Vagina (tissue), 2 donors: ENCODE data around the gene LPCAT1. TPM values are rescaled to one million over a fixed set of nuclear protein-coding genes. Genes with fewer than 3 reads are reported as not detected.

Source experiments
- DNase-seq, 2 donors: peaks; one replicate each; pipeline ENCODE4 v3.0.0-alpha.2; 2017; ENCODE audit errors: extremely low spot score in 2 of 2
- H3K27ac ChIP-seq: fragments of 200-600 bp; sonication (generic); one replicate; pipeline ENCODE4 v1.5.1; 2019
- H3K27me3 ChIP-seq: fragments of 200-600 bp; sonication (generic); one replicate; pipeline ENCODE4 v1.5.1; 2019
- H3K36me3 ChIP-seq, 2 donors: fragments of 200-600 bp; sonication (generic); one replicate each; pipeline ENCODE4 v1.5.1; 2017 to 2019
- H3K4me1 ChIP-seq: fragments of 200-600 bp; sonication (generic); one replicate; pipeline ENCODE4 v1.5.1; 2019
- H3K4me3 ChIP-seq, 2 donors: fragments of 200-600 bp; sonication (generic); 1 replicate in 1 of 2; 2 replicates in 1 of 2; pipeline ENCODE4 v1.5.1; 2016 to 2019
- H3K9me3 ChIP-seq: fragments of 200-600 bp; sonication (generic); one replicate; pipeline ENCODE4 v1.5.1; 2019
- POLR2A ChIP-seq, 2 donors: fragments of 450-650 bp; IDR thresholded peaks; one replicate each; pipeline ENCODE4 v1.6.1; 2017; ENCODE audit warnings: antibody characterized with exemption in 2 of 2, mild to moderate bottlenecking in 2 of 2, moderate library complexity in 2 of 2
- POLR2AphosphoS5 ChIP-seq, 2 donors: sonication (generic); formaldehyde crosslinking; IDR thresholded peaks; one replicate each; pipeline ENCODE4 v1.9.0; 2017; ENCODE audit warnings: antibody characterized with exemption in 2 of 2, mild to moderate bottlenecking in 2 of 2, low read depth in 1 of 2; ENCODE audit not compliant: insufficient read depth in 1 of 2
- intact Hi-C: fragments of 100-400 bp; cut with DNase I; formaldehyde crosslinking; loops from one replicate; pipeline ENCODE4 v1.15.1; 2023
- total RNA-seq: library from RNA; depleted of rRNA; stranded (reverse); fragments of >200 nt; gene quantifications from one replicate; pipeline ENCODE4 v1.2.3, GENCODE V29; 2016
- TF ChIP-seq, protein P1 (sequence below), 3 experiments: fragments of 450-650 bp in 2 of 3; fragments of 200-600 bp in 1 of 3; sonication (generic) in 1 of 3; IDR thresholded peaks; one replicate each; pipeline ENCODE4 v1.5.1; 2017 to 2019; ENCODE audit warnings: antibody characterized with exemption in 3 of 3, mild to moderate bottlenecking in 2 of 3, moderate library complexity in 2 of 3

The LPCAT1 gene
- total RNA-seq, 1 donor from 2014 or later, result 29.7 TPM

DNA sequence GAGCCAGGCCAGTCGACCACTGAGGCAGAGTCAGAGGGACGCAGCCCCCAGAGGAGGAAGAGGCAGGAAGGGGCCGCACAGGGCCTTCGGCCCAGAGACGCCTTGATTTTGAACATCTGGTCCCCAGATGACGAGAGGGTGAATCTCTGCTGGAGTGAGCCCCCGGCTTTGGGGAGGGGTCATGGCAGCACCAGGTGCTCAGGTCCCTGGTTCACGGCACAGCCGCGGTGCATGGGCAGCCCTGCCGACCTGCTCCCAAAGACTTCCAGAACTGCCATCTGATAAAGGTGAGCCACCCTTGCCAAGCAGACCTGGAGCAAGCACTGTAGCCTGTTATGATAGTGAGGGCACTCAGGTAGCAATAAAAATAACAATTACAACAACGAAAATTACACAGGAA, 29.8 kb downstream of the LPCAT1 start:
- Histone ChIP-seq H3K4me1 (peaks cover 12% of the 10 kb centered on the region), H3K4me3 (no peak overlapping the region), H3K27me3 (no peaks in the 10 kb centered on the region), H3K27ac (no peak overlapping the region), H3K36me3 (peaks cover 0 to 32% of the 10 kb centered on the region in 2 donors), H3K9me3 (no peaks in the 10 kb centered on the region)
- intact Hi-C loops, result no loop called here
- TF ChIP-seq POLR2AphosphoS5 (IDR thresholded peaks at IDR 0.05; ENCODE audit: insufficient read depth in 1 of 2, low read depth in 1 of 2), result no peak
- TF ChIP-seq, protein P1, sequence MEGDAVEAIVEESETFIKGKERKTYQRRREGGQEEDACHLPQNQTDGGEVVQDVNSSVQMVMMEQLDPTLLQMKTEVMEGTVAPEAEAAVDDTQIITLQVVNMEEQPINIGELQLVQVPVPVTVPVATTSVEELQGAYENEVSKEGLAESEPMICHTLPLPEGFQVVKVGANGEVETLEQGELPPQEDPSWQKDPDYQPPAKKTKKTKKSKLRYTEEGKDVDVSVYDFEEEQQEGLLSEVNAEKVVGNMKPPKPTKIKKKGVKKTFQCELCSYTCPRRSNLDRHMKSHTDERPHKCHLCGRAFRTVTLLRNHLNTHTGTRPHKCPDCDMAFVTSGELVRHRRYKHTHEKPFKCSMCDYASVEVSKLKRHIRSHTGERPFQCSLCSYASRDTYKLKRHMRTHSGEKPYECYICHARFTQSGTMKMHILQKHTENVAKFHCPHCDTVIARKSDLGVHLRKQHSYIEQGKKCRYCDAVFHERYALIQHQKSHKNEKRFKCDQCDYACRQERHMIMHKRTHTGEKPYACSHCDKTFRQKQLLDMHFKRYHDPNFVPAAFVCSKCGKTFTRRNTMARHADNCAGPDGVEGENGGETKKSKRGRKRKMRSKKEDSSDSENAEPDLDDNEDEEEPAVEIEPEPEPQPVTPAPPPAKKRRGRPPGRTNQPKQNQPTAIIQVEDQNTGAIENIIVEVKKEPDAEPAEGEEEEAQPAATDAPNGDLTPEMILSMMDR (IDR thresholded peaks at IDR 0.05), result no peak
- TF ChIP-seq POLR2A (IDR thresholded peaks at IDR 0.05), result no peak
- DNase-seq, result no peak

DNA sequence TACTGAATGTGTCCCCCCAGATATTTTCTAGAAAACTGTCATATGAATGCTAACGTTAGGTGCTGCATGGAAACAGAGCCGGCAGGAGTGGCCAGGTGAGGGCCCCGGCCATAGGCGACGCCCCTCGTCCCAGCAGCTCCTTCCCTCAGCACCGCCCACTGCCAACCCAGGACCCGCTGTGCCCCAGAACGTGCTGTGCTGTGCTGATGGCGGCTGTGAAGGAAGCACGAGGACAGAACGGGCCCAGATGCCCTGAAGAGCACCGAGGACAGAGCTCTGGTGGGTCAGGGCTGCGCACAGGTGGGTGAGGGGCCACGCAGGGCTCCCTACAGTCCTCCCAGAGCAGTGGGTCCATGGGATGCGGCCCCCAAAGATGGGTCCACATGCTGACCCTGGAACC, 30.3 kb downstream of the LPCAT1 start:
- Histone ChIP-seq H3K27me3 (no peaks in the 10 kb centered on the region), H3K4me1 (peaks cover 12% of the 10 kb centered on the region), H3K36me3 (peaks cover 0 to 32% of the 10 kb centered on the region in 2 donors), H3K27ac (no peak overlapping the region), H3K4me3 (no peak overlapping the region), H3K9me3 (no peaks in the 10 kb centered on the region)
- intact Hi-C loops, result no loop called here
- DNase-seq, result no peak
- TF ChIP-seq, protein P1 (IDR thresholded peaks at IDR 0.05), result no peak
- TF ChIP-seq POLR2AphosphoS5 (IDR thresholded peaks at IDR 0.05; ENCODE audit: insufficient read depth in 1 of 2, low read depth in 1 of 2) (no peak), POLR2A (IDR thresholded peaks at IDR 0.05) (no peak)

DNA sequence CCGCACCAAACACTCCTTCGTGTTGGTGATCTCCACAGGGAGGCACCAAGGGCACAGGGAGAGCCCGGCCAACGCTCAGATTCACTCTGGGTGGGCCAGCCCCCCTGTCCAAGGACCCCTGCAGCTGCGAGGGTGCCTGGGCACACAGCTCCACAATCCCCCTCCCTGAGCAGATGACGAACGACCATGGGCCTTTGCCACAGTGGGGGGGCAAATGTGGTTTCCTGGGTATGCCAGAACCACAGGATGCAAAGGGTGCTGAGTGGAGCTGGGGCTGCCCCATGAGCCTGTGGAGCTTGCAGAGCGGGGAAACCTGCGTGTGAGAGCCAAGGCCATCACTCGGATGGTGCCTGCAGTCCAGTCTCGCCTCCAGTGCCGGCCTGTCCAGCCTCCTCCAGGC, 31.0 kb downstream of the LPCAT1 start:
- no peak overlapping the region for H3K4me3 ChIP-seq
- peaks cover 0 to 32% of the 10 kb centered on the region in 2 donors for H3K36me3 ChIP-seq
- no peaks in the 10 kb centered on the region for H3K9me3 ChIP-seq
- intact Hi-C loops, result no loop called here
- TF ChIP-seq POLR2A (IDR thresholded peaks at IDR 0.05) (no peak), POLR2AphosphoS5 (IDR thresholded peaks at IDR 0.05; ENCODE audit: insufficient read depth in 1 of 2, low read depth in 1 of 2) (no peak)
- TF ChIP-seq, protein P1 (IDR thresholded peaks at IDR 0.05), result no peak
- no peaks in the 10 kb centered on the region for H3K27me3 ChIP-seq
- H3K4me1 ChIP-seq, result peaks cover 7% of the 10 kb centered on the region
- H3K27ac ChIP-seq, result no peak overlapping the region
- no peak for DNase-seq

DNA sequence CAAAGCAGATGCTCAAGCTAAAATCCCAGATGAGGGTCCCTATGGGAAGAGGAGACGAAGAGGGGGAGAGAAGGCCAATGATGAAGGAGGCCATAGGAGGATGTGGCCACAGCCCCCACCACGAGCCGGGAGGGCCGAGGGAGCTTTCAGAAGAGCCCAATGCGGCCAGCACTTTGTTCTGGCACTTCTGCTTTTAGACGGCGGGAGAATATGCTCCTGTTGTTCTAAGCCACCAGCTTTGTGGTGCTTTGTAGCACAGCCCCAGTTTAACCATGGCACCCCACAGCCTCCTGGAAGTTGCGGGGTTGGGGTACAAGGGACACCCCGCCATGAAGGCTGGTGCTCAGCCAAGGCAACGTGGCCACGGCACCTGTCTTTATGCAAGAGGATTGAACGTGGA, 33.4 kb downstream of the LPCAT1 start:
- TF ChIP-seq POLR2A (IDR thresholded peaks at IDR 0.05) (no peak), POLR2AphosphoS5 (IDR thresholded peaks at IDR 0.05; ENCODE audit: insufficient read depth in 1 of 2, low read depth in 1 of 2) (no peak)
- TF ChIP-seq, protein P1 (IDR thresholded peaks at IDR 0.05), result no peak
- no peaks in the 10 kb centered on the region for H3K27me3 ChIP-seq
- no peaks in the 10 kb centered on the region for H3K4me1 ChIP-seq
- H3K9me3 ChIP-seq, result no peaks in the 10 kb centered on the region
- H3K4me3 ChIP-seq, result no peak overlapping the region
- peaks cover 0 to 46% of the 10 kb centered on the region in 2 donors for H3K36me3 ChIP-seq
- peak overlapping the region; percentile 15 for H3K27ac ChIP-seq
- intact Hi-C loops, result no loop called here
- no peak for DNase-seq

DNA sequence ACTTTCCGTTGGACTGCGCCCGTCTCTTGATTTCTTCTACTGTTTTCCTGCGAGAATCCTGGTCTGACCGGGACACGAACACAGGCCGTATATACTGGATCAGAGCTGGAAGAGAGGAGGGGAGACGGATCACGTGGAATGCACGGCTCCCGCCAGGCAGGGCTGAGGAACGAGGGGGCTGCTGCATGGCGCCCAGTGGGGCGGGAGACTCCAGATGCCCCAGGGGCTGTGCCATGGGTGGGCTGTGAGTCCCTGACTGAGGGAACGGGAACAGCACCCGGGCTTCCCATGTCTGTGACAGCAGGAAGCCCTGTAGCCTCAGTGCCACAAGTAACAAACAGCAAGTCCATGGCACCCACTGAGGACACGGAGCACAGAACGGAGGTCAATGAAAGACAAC, 34.0 kb downstream of the LPCAT1 start:
- intact Hi-C loops, result no loop called here
- Histone ChIP-seq H3K4me3 (no peak overlapping the region), H3K9me3 (no peaks in the 10 kb centered on the region), H3K27ac (peak overlapping the region; percentile 15), H3K4me1 (no peaks in the 10 kb centered on the region), H3K27me3 (no peaks in the 10 kb centered on the region), H3K36me3 (peaks cover 0 to 46% of the 10 kb centered on the region in 2 donors)
- no peak for DNase-seq
- TF ChIP-seq POLR2A (IDR thresholded peaks at IDR 0.05) (no peak), POLR2AphosphoS5 (IDR thresholded peaks at IDR 0.05; ENCODE audit: insufficient read depth in 1 of 2, low read depth in 1 of 2) (no peak)
- TF ChIP-seq, protein P1 (IDR thresholded peaks at IDR 0.05), result no peak
